HG02759 (cell line): ENCODE measurements around the gene INPP5D.
"Not testable (repeated sequence)": the region's sequence is repeated elsewhere in the genome, so short reads cannot be mapped to it uniquely, and the experiment has no call there.

Experiments used
- ATAC-seq: cut with Tn5 transposase; IDR thresholded peaks from one replicate; pipeline ENCODE4 v1.9.1; 2021; ENCODE audit warnings: mild to moderate bottlenecking, moderate library complexity; ENCODE audit not compliant: unreplicated experiment

Gene INPP5D

GRCh38 chr2:233059797-233060500 is at the start of gene INPP5D:
Gene INPP5D, plus strand, starts transcription at chr2:233060342. Its CDS starts 137 bp downstream, at chr2:233060479.
- ATAC-seq = peak; percentile 53

- ATAC-seq = no peak
Measured at GRCh38 chr2:233010569-233011267, 49.4 kb upstream of the INPP5D start.

- no peak for ATAC-seq
Measured at GRCh38 chr2:233011268-233011650, 48.9 kb upstream of the INPP5D start.

GRCh38 chr2:233011702-233012131 is 48.4 kb upstream of the INPP5D start:
- ATAC-seq = no peak

GRCh38 chr2:233012301-233012971 is 47.7 kb upstream of the INPP5D start:
- no peak for ATAC-seq

- ATAC-seq = no peak
Measured at GRCh38 chr2:233013027-233013461, 47.1 kb upstream of the INPP5D start, which contains the start of gene NGEF. Gene NGEF, minus strand, starts transcription at chr2:233013256. Its CDS starts 38,366 bp downstream, at chr2:232974890.

- ATAC-seq = no peak
Measured at GRCh38 chr2:233013650-233014049, 46.5 kb upstream of the INPP5D start.

GRCh38 chr2:233015019-233015645 is 45.0 kb upstream of the INPP5D start:
- ATAC-seq = no peak

- ATAC-seq = no peak
Measured at GRCh38 chr2:233017947-233018346, 42.2 kb upstream of the INPP5D start.

- not testable (repeated sequence) for ATAC-seq
Measured at GRCh38 chr2:233019610-233020009, 40.5 kb upstream of the INPP5D start.

- no peak for ATAC-seq
Measured at GRCh38 chr2:233020454-233020853, 39.7 kb upstream of the INPP5D start.

- no peak for ATAC-seq
Measured at GRCh38 chr2:233021771-233022170, 38.4 kb upstream of the INPP5D start.

GRCh38 chr2:233022561-233022960 is 37.6 kb upstream of the INPP5D start:
- ATAC-seq = no peak

GRCh38 chr2:233023007-233023760 is 37.0 kb upstream of the INPP5D start:
- no peak for ATAC-seq

GRCh38 chr2:233023761-233024410 is 36.3 kb upstream of the INPP5D start:
- no peak for ATAC-seq

- no peak for ATAC-seq
Measured at GRCh38 chr2:233025706-233026105, 34.4 kb upstream of the INPP5D start.

- no peak for ATAC-seq
Measured at GRCh38 chr2:233026198-233026813, 33.8 kb upstream of the INPP5D start.

- no peak for ATAC-seq
Measured at GRCh38 chr2:233029321-233029720, 30.8 kb upstream of the INPP5D start.
